HEK293 (cell line): ENCODE results near the gene SARM1.

Source experiments
- ZBTB17 ChIP-seq: fragments of 450-650 bp; formaldehyde crosslinking; IDR thresholded peaks from 2 replicates; pipeline ENCODE4 v1.5.1; 2016; ENCODE audit warnings: missing biosample characterization, missing genetic modification characterization
- ZBTB21 ChIP-seq: fragments of 450-650 bp; formaldehyde crosslinking; IDR thresholded peaks from 2 replicates; pipeline ENCODE4 v1.5.1; 2017; ENCODE audit warnings: missing biosample characterization, missing genetic modification characterization
- ZFP3 ChIP-seq: fragments of 450-650 bp; formaldehyde crosslinking; IDR thresholded peaks from 2 replicates; pipeline ENCODE4 v1.5.1; 2016; ENCODE audit warnings: low read depth, missing biosample characterization, missing genetic modification characterization
- ZFP41 ChIP-seq: fragments of 450-650 bp; formaldehyde crosslinking; IDR thresholded peaks from 2 replicates; pipeline ENCODE4 v1.5.1; 2016; ENCODE audit warnings: missing biosample characterization, missing genetic modification characterization, borderline replicate concordance
- ZNF114 ChIP-seq: fragments of 450-650 bp; formaldehyde crosslinking; IDR thresholded peaks from 2 replicates; pipeline ENCODE4 v1.5.0; 2017; ENCODE audit warnings: missing biosample characterization, missing genetic modification characterization
- ZNF248 ChIP-seq: fragments of 450-650 bp; formaldehyde crosslinking; IDR thresholded peaks from 2 replicates; pipeline ENCODE4 v1.5.1; 2017; ENCODE audit warnings: missing biosample characterization, missing genetic modification characterization
- ZNF561 ChIP-seq: fragments of 450-650 bp; IDR thresholded peaks from 2 replicates; pipeline ENCODE4 v1.5.1; 2018; ENCODE audit warnings: missing biosample characterization, missing genetic modification characterization, borderline replicate concordance
- ZNF660 ChIP-seq: fragments of 450-650 bp; IDR thresholded peaks from 2 replicates; pipeline ENCODE4 v1.5.1; 2018; ENCODE audit warnings: missing biosample characterization, mild to moderate bottlenecking, missing genetic modification characterization
- TF ChIP-seq, protein P1 (sequence below): fragments of 450-650 bp; formaldehyde crosslinking; IDR thresholded peaks from 2 replicates; pipeline ENCODE4 v1.5.1; 2016; ENCODE audit warnings: missing biosample characterization, missing genetic modification characterization
- TF ChIP-seq, protein P2 (sequence below): fragments of 450-650 bp; formaldehyde crosslinking; IDR thresholded peaks from 2 replicates; pipeline ENCODE4 v1.5.1; 2016; ENCODE audit warnings: missing biosample characterization, missing genetic modification characterization
- TF ChIP-seq, protein P3 (sequence below): fragments of 450-650 bp; formaldehyde crosslinking; IDR thresholded peaks from 2 replicates; pipeline ENCODE4 v1.5.1; 2016; ENCODE audit warnings: missing biosample characterization, missing genetic modification characterization, low read depth

DNA sequence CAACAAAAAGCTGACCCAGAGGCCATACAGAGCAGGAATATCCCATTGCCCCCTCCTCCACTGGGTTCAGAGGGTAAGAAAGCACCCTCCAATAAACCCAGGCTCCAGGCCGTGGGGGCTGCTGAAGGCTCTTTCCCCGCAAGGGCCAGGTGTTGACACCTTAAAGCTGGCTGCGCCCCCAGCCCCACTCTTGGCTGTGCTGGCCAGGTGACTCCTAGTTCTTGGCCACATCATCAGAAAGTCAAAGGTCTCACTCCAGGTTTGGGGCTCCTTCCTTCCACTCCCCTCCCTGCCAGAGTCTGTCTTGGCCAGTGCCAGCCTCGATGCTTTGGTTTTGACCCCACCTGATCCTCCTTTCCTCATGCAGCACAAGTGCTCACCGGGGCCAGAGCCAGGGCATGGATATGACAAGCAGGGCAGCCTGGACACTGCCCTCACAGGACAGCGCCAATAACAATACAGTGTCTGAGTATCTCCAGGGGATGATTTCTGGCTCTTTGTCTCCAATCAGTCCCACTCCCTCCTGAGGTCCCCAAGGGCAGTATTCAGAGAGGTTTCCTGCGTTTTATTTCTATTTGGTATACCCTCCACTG is 26.3 kb downstream of the SARM1 start:
- TF ChIP-seq ZFP41 (tag by site-specific recombination) = no peak
- no peak for TF ChIP-seq ZFP3 (tag by site-specific recombination)
- TF ChIP-seq, protein P1, sequence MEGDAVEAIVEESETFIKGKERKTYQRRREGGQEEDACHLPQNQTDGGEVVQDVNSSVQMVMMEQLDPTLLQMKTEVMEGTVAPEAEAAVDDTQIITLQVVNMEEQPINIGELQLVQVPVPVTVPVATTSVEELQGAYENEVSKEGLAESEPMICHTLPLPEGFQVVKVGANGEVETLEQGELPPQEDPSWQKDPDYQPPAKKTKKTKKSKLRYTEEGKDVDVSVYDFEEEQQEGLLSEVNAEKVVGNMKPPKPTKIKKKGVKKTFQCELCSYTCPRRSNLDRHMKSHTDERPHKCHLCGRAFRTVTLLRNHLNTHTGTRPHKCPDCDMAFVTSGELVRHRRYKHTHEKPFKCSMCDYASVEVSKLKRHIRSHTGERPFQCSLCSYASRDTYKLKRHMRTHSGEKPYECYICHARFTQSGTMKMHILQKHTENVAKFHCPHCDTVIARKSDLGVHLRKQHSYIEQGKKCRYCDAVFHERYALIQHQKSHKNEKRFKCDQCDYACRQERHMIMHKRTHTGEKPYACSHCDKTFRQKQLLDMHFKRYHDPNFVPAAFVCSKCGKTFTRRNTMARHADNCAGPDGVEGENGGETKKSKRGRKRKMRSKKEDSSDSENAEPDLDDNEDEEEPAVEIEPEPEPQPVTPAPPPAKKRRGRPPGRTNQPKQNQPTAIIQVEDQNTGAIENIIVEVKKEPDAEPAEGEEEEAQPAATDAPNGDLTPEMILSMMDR (tag by site-specific recombination) = no peak
- TF ChIP-seq, protein P2, sequence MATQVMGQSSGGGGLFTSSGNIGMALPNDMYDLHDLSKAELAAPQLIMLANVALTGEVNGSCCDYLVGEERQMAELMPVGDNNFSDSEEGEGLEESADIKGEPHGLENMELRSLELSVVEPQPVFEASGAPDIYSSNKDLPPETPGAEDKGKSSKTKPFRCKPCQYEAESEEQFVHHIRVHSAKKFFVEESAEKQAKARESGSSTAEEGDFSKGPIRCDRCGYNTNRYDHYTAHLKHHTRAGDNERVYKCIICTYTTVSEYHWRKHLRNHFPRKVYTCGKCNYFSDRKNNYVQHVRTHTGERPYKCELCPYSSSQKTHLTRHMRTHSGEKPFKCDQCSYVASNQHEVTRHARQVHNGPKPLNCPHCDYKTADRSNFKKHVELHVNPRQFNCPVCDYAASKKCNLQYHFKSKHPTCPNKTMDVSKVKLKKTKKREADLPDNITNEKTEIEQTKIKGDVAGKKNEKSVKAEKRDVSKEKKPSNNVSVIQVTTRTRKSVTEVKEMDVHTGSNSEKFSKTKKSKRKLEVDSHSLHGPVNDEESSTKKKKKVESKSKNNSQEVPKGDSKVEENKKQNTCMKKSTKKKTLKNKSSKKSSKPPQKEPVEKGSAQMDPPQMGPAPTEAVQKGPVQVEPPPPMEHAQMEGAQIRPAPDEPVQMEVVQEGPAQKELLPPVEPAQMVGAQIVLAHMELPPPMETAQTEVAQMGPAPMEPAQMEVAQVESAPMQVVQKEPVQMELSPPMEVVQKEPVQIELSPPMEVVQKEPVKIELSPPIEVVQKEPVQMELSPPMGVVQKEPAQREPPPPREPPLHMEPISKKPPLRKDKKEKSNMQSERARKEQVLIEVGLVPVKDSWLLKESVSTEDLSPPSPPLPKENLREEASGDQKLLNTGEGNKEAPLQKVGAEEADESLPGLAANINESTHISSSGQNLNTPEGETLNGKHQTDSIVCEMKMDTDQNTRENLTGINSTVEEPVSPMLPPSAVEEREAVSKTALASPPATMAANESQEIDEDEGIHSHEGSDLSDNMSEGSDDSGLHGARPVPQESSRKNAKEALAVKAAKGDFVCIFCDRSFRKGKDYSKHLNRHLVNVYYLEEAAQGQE (tag by site-specific recombination) = no peak
- TF ChIP-seq ZNF114 (tag by site-specific recombination) = no peak
- TF ChIP-seq ZBTB21 = no peak
- no peak for TF ChIP-seq ZBTB17 (tag by site-specific recombination)
- no peak for TF ChIP-seq ZNF561 (tag by site-specific recombination)
- TF ChIP-seq, protein P3, sequence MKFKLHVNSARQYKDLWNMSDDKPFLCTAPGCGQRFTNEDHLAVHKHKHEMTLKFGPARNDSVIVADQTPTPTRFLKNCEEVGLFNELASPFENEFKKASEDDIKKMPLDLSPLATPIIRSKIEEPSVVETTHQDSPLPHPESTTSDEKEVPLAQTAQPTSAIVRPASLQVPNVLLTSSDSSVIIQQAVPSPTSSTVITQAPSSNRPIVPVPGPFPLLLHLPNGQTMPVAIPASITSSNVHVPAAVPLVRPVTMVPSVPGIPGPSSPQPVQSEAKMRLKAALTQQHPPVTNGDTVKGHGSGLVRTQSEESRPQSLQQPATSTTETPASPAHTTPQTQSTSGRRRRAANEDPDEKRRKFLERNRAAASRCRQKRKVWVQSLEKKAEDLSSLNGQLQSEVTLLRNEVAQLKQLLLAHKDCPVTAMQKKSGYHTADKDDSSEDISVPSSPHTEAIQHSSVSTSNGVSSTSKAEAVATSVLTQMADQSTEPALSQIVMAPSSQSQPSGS (tag by site-specific recombination) = no peak
- TF ChIP-seq ZNF248 (tag by site-specific recombination) = no peak
- no peak for TF ChIP-seq ZNF660 (tag by site-specific recombination)
